ENCODE results near the gene EPN2.

DNA sequence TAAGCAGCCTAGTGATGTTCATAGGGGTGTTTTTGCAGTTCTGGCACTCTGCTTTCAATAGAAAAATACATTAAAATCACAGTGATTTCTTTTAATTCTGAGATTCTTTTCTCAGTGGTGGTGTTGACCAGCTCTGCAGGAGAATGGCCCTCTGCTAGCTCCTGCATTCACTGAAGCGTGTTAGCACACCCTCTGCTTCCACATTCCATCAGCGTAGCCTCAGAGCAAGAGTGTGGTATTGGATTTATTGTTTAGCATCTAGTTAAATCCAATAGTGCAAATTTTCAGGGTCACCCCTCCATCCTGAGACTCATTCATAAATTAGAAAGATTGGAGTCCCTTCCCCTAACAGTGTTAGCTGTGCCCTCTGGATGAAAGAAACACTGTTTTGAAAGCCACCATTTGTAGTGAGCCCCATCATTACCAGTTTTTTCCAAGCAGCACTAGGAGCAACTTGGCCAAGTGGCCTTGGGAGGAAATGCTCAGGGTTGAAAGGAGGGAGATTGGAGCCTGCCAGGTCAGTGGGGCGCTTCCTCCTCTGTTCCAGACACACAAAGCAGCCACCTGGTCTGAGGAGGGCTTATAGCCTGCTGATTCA, 79.7 kb downstream of the EPN2 start:
- TF ChIP-seq, protein P1, sequence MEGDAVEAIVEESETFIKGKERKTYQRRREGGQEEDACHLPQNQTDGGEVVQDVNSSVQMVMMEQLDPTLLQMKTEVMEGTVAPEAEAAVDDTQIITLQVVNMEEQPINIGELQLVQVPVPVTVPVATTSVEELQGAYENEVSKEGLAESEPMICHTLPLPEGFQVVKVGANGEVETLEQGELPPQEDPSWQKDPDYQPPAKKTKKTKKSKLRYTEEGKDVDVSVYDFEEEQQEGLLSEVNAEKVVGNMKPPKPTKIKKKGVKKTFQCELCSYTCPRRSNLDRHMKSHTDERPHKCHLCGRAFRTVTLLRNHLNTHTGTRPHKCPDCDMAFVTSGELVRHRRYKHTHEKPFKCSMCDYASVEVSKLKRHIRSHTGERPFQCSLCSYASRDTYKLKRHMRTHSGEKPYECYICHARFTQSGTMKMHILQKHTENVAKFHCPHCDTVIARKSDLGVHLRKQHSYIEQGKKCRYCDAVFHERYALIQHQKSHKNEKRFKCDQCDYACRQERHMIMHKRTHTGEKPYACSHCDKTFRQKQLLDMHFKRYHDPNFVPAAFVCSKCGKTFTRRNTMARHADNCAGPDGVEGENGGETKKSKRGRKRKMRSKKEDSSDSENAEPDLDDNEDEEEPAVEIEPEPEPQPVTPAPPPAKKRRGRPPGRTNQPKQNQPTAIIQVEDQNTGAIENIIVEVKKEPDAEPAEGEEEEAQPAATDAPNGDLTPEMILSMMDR (optimal IDR thresholded peaks at IDR 0.05 in 1 of 3, IDR thresholded peaks at IDR 0.05 in 1 of 3, conservative IDR thresholded peaks at IDR 0.05 in 1 of 3; ENCODE audit: extremely low read depth in 1 of 3, insufficient read depth in 2 of 3, low read length in 3 of 3): no peak
- TF ChIP-seq EZH2 (IDR thresholded peaks at IDR 0.05; ENCODE audit: low read length): no peak

All from keratinocyte (primary cell).